ENCODE data around the gene UPK1B.

Gene UPK1B

GRCh38 chr3:119175872-119176756, 2.7 kb downstream of the UPK1B start:
- DNase-seq (ENCODE audit: low read depth in 1 of 2, low spot score in 1 of 2), result no peak

- no peak for DNase-seq (ENCODE audit: low read depth in 1 of 2, low spot score in 1 of 2)
Measured at GRCh38 chr3:119176778-119177177, 3.4 kb downstream of the UPK1B start.

GRCh38 chr3:119177321-119177720, 3.9 kb downstream of the UPK1B start:
- DNase-seq (ENCODE audit: low read depth in 1 of 2, low spot score in 1 of 2), result no peak

- no peak for DNase-seq (ENCODE audit: low read depth in 1 of 2, low spot score in 1 of 2)
Measured at GRCh38 chr3:119181765-119182164, 8.4 kb downstream of the UPK1B start.

GRCh38 chr3:119184111-119184510, 10.7 kb downstream of the UPK1B start:
- no peak for DNase-seq (ENCODE audit: low read depth in 1 of 2, low spot score in 1 of 2)

GRCh38 chr3:119184796-119185570, 11.6 kb downstream of the UPK1B start:
- no peak for DNase-seq (ENCODE audit: low read depth in 1 of 2, low spot score in 1 of 2)

GRCh38 chr3:119187266-119187665, 13.9 kb downstream of the UPK1B start:
- DNase-seq (ENCODE audit: low read depth in 1 of 2, low spot score in 1 of 2), result no peak

- no peak for DNase-seq (ENCODE audit: low read depth in 1 of 2, low spot score in 1 of 2)
Measured at GRCh38 chr3:119191800-119192199, 18.4 kb downstream of the UPK1B start.

GRCh38 chr3:119194237-119195150, 21.1 kb downstream of the UPK1B start:
- DNase-seq (ENCODE audit: low read depth in 1 of 2, low spot score in 1 of 2), result no peak

GRCh38 chr3:119195151-119195476, 21.7 kb downstream of the UPK1B start:
- no peak for DNase-seq (ENCODE audit: low read depth in 1 of 2, low spot score in 1 of 2)

- DNase-seq (ENCODE audit: low read depth in 1 of 2, low spot score in 1 of 2), result no peak
Measured at GRCh38 chr3:119195911-119196310, 22.5 kb downstream of the UPK1B start.

GRCh38 chr3:119205209-119205608, 31.8 kb downstream of the UPK1B start:
- no peak for DNase-seq (ENCODE audit: low read depth in 1 of 2, low spot score in 1 of 2)

GRCh38 chr3:119205685-119206084, 32.3 kb downstream of the UPK1B start:
- DNase-seq (ENCODE audit: low read depth in 1 of 2, low spot score in 1 of 2), result no peak

- no peak for DNase-seq (ENCODE audit: low read depth in 1 of 2, low spot score in 1 of 2)
Measured at GRCh38 chr3:119206611-119207511, 33.5 kb downstream of the UPK1B start.

GRCh38 chr3:119207512-119207875, 34.1 kb downstream of the UPK1B start:
- no peak for DNase-seq (ENCODE audit: low read depth in 1 of 2, low spot score in 1 of 2)

- DNase-seq (ENCODE audit: low read depth in 1 of 2, low spot score in 1 of 2), result no peak
Measured at GRCh38 chr3:119211193-119211592, 37.8 kb downstream of the UPK1B start.

GRCh38 chr3:119211803-119212202, 38.4 kb downstream of the UPK1B start:
- no peak for DNase-seq (ENCODE audit: low read depth in 1 of 2, low spot score in 1 of 2)

- no peak for DNase-seq (ENCODE audit: low read depth in 1 of 2, low spot score in 1 of 2)
Measured at GRCh38 chr3:119219069-119219468, 45.7 kb downstream of the UPK1B start.

GRCh38 chr3:119220198-119220597, 46.8 kb downstream of the UPK1B start:
- no peak for DNase-seq (ENCODE audit: low read depth in 1 of 2, low spot score in 1 of 2)

- no peak for DNase-seq (ENCODE audit: low read depth in 1 of 2, low spot score in 1 of 2)
Measured at GRCh38 chr3:119220970-119221667, 47.7 kb downstream of the UPK1B start.

Data from activated CD4-positive, alpha-beta T cell treated with anti-CD3 and anti-CD28 coated beads, Interleukin-2, amount 50 U/mL, for 24 hours (primary cell).